ENCODE measurements around the gene GNE. TPM values are rescaled to one million over a fixed set of nuclear protein-coding genes. Genes with fewer than 3 reads are reported as not detected.
"Not testable (repeated sequence)": the region's sequence is repeated elsewhere in the genome, so short reads cannot be mapped to it uniquely, and the experiment has no call there.

Gene GNE
- total RNA-seq, 4 donors from 2014 or later, result 25.3 to 35.6 (median 29.9) TPM

GRCh38 chr9:36258996-36259533, 817 bp upstream of the GNE start:
- intact Hi-C loops (cut with DNase I), result loop anchor here (10.0 kb wide), 1 partner anchor 64 kb away; the partner anchor contains the start of gene CLTA
- no peak for DNase-seq (ENCODE audit: extremely low spot score)
- peak overlapping the region; percentile 80 to 97 (median 89) for H3K4me3 ChIP-seq
- H3K27ac ChIP-seq (replicated peaks in 1 of 4), result peak overlapping the region; percentile 97 to 100 (median 98)
- H3K9me3 ChIP-seq, result no peaks in the 10 kb centered on the region
- H3K4me1 ChIP-seq, result peaks cover 12 to 31% (median 22%) of the 10 kb centered on the region in 4 donors
- H3K27me3 ChIP-seq, result no peaks in the 10 kb centered on the region
- TF ChIP-seq POLR2AphosphoS5 (IDR thresholded peaks at IDR 0.05), result no peak
- no peak for TF ChIP-seq CTCF (IDR thresholded peaks at IDR 0.05)
- H3K36me3 ChIP-seq, result peaks cover 0 to 1% (median 0%) of the 10 kb centered on the region in 4 donors
- 47% methylated on average over 7 of the region's 7 CpGs for WGBS

GRCh38 chr9:36251428-36251827, 6.8 kb downstream of the GNE start:
- Histone ChIP-seq H3K27me3 (no peaks in the 10 kb centered on the region), H3K9me3 (no peaks in the 10 kb centered on the region), H3K27ac (replicated peaks in 1 of 4) (no peak overlapping the region), H3K36me3 (peaks cover 0 to 15% (median 12%) of the 10 kb centered on the region in 4 donors), H3K4me1 (peaks cover 0 to 52% (median 25%) of the 10 kb centered on the region in 4 donors), H3K4me3 (no peak overlapping the region)
- TF ChIP-seq EP300 (IDR thresholded peaks at IDR 0.05) (no peak), POLR2A (IDR thresholded peaks at IDR 0.05; ENCODE audit: low read depth) (no peak), CTCF (IDR thresholded peaks at IDR 0.05) (no peak), POLR2AphosphoS5 (IDR thresholded peaks at IDR 0.05) (no peak)
- WGBS, result 92% methylated on average over 1 of the region's 1 CpG
- DNase-seq (ENCODE audit: extremely low spot score), result no peak
- intact Hi-C loops (cut with DNase I), result loop anchor here (5.0 to 10.0 kb wide), 2 partner anchors 57 to 76 kb away; partner anchors contain the start of gene CLTA

- WGBS, result 76% methylated on average over 1 of the region's 1 CpG
- TF ChIP-seq EP300 (IDR thresholded peaks at IDR 0.05), result no peak
- TF ChIP-seq CTCF (IDR thresholded peaks at IDR 0.05), result no peak
- TF ChIP-seq POLR2AphosphoS5 (IDR thresholded peaks at IDR 0.05), result no peak
- Histone ChIP-seq H3K27me3 (no peaks in the 10 kb centered on the region), H3K4me3 (no peak overlapping the region), H3K36me3 (peaks cover 8 to 28% (median 25%) of the 10 kb centered on the region in 4 donors), H3K27ac (replicated peaks in 1 of 4) (no peak overlapping the region), H3K9me3 (no peaks in the 10 kb centered on the region), H3K4me1 (peaks cover 0 to 41% (median 23%) of the 10 kb centered on the region in 4 donors)
- intact Hi-C loops (cut with DNase I), result loop anchor here (5.0 to 10.0 kb wide), 2 partner anchors 55 to 77 kb away; partner anchors contain the start of gene CLTA
- no peak for DNase-seq (ENCODE audit: extremely low spot score)
Measured at GRCh38 chr9:36250079-36250478, 8.2 kb downstream of the GNE start.

GRCh38 chr9:36249189-36249588, 9.1 kb downstream of the GNE start:
- Histone ChIP-seq H3K27me3 (no peaks in the 10 kb centered on the region), H3K27ac (replicated peaks in 1 of 4) (no peak overlapping the region), H3K36me3 (peaks cover 8 to 37% (median 30%) of the 10 kb centered on the region in 4 donors), H3K9me3 (no peaks in the 10 kb centered on the region), H3K4me3 (no peak overlapping the region), H3K4me1 (peaks cover 0 to 37% (median 21%) of the 10 kb centered on the region in 4 donors)
- intact Hi-C loops (cut with DNase I), result no loop called here
- no peak for DNase-seq (ENCODE audit: extremely low spot score)
- TF ChIP-seq CTCF (IDR thresholded peaks at IDR 0.05) (no peak), EP300 (IDR thresholded peaks at IDR 0.05) (no peak), POLR2AphosphoS5 (IDR thresholded peaks at IDR 0.05) (no peak), POLR2A (IDR thresholded peaks at IDR 0.05; ENCODE audit: low read depth) (no peak)
- WGBS, result 89% methylated on average over 6 of the region's 6 CpGs

GRCh38 chr9:36248061-36248460, 10.2 kb downstream of the GNE start:
- H3K4me1 ChIP-seq, result peaks cover 0 to 31% (median 19%) of the 10 kb centered on the region in 4 donors
- H3K9me3 ChIP-seq; DNase-seq (ENCODE audit: extremely low spot score); H3K4me3 ChIP-seq; H3K27me3 ChIP-seq; intact Hi-C loops (cut with DNase I); H3K27ac ChIP-seq (replicated peaks in 1 of 4): not testable (repeated sequence)
- H3K36me3 ChIP-seq, result peaks cover 8 to 45% (median 40%) of the 10 kb centered on the region in 4 donors
- WGBS, result 73% methylated on average over 8 of the region's 8 CpGs
- peak; percentile 20 to 35 (median 34) for TF ChIP-seq CTCF (IDR thresholded peaks at IDR 0.05)

Measured in esophagus muscularis mucosa (tissue), 4 donors.